ENCODE measurements around the gene RNASE3.
A peak's percentile ranks its signal among the peaks of the same experiment; 100 is the strongest.
"Not testable (repeated sequence)": the region's sequence is repeated elsewhere in the genome, so short reads cannot be mapped to it uniquely, and the experiment has no call there.

Gene RNASE3

DNA sequence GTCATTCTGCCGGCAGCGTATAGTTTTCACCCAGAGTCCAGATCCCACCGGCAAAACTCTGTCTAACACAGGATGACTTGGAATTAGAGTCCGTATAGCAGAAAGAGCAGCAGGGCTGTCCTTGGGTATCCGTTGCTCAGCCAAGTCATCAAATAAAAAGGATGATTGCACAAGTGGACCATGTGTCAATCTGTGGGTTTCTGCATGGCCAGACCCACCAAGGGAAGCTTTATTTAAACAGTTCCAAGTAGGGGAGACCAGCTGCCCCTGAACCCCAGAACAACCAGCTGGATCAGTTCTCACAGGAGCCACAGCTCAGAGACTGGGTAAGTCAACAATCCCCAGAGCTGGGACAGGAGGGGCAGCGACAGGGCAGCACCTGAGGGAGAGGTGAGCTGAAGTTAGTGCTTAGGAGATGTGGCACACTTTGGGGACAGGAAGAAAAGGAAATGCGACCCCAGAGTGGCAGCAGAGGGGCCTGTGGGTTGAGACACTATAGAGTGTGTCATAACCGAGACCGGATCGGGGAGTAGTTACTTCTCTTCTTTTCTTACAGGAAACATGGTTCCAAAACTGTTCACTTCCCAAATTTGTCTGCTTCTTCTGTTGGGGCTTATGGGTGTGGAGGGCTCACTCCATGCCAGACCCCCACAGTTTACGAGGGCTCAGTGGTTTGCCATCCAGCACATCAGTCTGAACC is at the start of gene RNASE3:
Gene RNASE3, plus strand, starts transcription at position 260 of the 700 bp plus-strand sequence. Its CDS starts 302 bp downstream, at position 562.
- DNase-seq (ENCODE audit: low read depth in 2 of 2) = not testable (repeated sequence)

DNA sequence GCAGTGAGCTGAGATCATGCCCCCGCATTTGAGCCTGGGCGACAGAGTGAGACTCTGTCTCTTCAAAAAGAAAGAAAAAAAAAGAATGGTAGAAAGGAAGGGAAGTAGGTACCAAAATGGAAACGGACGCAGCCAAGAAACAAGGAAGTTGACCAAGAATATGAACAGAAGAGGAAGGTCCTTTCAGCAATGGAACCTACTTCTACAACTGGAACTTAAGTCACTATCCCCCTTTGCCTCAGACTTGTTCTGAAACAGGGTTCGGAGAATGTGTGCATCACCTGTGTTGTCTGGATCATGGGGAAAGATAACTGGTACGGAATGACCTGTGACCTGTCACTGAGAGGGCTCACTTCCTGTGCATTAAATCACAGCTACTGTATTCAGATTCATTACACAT is 44.6 kb upstream of the RNASE3 start:
- DNase-seq (ENCODE audit: low read depth in 2 of 2) = no peak

DNA sequence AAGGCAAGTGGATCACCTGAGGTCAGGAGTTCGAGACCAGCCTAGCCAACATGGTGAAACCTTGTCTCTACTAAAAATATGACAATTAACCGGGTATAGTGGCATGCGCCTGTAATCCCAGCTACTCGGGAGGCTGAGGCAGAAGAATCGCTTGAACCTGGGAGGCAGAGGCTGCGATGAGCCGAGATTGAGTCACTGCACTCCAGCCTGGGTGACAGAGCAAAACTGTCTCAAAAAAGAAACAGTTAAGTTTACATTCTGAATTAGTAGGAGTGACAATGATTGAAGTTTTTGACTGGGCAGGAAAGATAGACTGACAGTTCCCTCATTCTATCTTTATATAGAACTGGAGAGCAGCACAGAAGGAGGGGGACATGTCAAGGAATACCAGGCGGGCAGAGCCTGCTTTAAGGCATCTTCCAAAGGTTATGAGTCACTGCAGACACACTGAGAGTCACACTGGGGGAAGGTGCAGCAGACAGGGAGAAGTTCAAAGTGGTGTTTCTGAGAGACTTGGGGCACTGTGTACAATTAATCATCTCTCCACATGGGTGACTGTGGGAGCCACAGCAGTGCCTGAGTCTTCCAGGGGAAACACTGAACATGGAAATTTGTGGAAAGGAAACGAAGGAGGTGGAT is 42.8 kb upstream of the RNASE3 start:
- no peak for DNase-seq (ENCODE audit: low read depth in 2 of 2)

GRCh38 chr14:20848955-20849570 is 42.1 kb upstream of the RNASE3 start:
- DNase-seq (ENCODE audit: low read depth in 2 of 2) = no peak

DNA sequence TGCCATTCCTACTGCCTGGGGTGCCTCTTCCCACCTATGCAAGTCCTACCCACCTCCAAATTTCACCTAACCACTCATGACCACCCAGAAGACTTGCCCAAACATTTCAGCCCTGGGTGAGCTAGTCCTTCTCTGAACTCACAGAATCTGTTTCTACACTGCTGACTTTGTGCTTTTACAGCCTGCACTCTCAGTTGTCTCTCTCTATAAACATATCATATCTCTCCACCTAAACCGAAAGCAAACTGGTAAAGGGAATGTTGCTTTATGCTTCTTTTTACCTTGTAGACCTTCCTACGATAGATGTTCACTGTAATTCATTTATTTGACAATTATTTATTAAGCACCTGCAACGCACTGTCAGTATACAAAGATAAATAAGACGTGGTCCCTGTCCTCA is 38.1 kb upstream of the RNASE3 start:
- DNase-seq (ENCODE audit: low read depth in 2 of 2) = no peak

DNA sequence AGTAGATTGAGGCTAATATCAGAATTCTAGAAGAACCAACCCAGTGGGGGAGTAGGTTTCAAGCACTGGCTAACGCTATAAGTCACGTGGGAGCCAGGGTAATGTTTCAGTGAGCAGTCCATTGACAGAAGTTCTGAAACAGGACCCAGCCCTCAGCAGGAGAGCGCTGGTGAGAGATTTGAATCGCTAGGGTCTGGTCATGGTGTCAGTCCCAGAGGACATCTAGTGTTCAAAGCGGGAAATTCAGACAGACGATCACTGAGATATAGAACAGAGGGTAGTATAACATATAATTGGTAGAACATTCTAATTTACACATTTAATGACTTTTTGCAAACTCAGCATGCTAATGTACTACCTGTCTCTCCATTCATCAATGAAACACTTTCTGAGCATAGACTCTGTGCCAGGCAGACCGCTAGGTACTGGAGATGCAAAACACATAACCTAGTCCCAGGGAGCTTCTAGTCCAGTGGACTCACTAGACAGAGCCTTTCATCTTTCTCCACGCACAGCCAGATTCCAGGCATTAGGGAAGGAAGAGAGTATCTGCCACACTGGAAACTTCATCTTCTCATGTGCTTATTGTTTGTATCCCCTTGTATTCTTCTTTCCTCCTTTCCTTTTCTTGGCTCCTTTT is 35.4 kb upstream of the RNASE3 start:
- DNase-seq (ENCODE audit: low read depth in 2 of 2) = no peak

GRCh38 chr14:20857207-20857606 is 34.0 kb upstream of the RNASE3 start:
- DNase-seq (ENCODE audit: low read depth in 2 of 2) = no peak

DNA sequence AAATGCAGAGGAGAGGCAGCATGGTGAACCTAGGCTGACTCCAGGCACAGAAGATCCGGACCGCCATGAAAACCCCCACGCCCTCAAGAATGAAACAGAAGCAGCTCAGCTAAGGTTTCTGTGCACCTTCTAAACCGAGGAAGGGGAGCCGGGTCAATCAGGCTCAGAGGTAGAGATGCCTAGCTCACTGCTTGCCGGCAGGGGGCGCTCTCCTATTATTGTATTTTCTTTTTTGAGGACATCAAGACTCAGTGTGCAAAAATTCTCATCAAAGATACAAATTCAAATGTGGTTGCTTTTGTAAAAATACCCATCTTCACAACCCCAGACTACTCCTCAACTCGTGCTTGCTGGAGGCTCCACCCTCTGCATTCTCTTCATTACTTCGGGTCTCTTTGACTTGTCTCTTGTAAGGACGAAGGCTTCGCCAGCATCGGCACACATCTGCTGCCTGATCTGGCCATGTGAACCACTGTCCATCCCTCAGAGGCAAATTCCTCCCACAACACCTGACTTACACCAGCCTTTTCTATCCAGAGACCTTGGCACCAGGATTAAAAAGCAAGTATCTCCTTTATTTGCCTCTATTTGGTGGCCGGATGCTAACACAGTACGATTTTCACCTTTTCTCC is 33.4 kb upstream of the RNASE3 start:
- DNase-seq (ENCODE audit: low read depth in 2 of 2) = peak; percentile 63 to 65

DNA sequence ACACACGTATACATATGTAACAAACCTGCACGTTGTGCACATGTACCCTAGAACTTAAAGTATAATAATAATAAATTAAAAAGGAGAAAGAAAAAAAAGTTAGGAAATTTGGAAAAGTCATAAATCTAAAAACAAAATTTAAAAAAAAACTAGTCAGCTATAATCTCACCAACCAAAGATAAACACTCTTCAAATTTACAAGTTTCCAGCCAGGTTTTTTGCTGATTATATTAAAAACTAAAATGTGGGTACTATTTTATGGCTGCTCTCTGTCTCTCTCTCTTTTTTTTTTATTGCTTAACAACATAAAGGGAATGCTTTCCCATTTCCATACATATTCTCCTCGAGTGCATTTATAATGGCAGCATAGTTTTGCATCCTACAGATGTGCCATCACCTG is 25.0 kb upstream of the RNASE3 start:
- DNase-seq (ENCODE audit: low read depth in 2 of 2) = no peak

DNA sequence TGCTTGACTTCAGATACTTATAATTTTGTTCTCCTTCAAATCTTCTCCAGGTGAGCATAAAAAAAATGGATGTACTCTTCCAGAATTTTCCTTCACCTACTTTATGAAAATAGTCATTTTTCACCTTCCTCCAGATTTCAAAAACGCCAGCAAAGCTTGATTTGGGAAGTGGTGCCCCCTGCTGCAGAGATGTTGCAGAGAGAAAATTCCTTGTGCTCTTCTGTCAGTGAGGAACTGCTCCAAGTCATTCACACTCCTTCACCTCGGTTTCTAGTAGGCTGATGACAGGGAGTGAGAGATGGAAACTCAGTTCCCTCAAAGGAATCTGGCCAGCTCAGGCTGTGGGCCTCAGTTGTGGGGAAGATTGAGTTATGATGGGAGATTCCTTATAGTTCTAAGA is 24.2 kb upstream of the RNASE3 start:
- no peak for DNase-seq (ENCODE audit: low read depth in 2 of 2)

DNA sequence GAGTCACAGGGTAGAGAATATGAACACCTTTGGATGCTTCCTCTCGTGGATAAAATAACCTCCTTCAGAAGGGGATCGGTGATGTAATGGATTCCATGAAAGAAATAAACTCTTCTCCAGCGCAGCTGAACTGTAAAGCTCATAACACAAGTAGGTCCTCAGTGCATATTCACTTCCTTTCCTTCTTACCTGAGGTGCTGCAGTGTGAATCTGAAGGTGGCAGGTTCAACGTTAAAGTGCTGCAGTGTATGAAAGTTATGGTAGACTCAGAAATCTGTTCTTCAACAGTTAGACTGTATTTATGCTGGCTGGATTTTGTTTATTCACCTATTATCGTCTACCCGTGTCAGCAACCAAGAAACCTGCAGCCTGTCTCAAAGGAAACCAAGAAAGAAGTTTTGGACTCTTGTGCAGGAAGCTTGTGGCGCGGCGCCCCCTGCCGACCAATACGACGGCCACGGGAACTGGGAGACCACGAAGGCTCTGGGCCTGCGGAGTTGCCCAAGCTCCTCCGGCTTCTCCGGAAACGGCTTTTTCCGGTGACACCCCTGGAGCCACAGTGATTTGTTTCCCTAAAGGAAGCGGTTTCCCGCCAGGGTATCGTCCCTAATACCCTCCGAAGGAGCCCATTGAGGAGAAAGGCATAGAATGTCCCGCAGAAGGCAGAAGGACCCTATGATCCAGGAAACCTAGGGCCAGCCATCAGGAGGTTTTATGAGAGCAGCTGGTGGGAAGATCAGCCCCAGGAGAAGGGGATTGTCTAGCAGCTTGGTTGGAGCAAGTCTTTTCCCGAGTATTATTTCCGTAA is 17.6 kb upstream of the RNASE3 start:
- DNase-seq (ENCODE audit: low read depth in 2 of 2) = peak; percentile 69 to 79

- DNase-seq (ENCODE audit: low read depth in 2 of 2) = no peak
Observed at GRCh38 chr14:20877016-20877415, 14.2 kb upstream of the RNASE3 start.

DNA sequence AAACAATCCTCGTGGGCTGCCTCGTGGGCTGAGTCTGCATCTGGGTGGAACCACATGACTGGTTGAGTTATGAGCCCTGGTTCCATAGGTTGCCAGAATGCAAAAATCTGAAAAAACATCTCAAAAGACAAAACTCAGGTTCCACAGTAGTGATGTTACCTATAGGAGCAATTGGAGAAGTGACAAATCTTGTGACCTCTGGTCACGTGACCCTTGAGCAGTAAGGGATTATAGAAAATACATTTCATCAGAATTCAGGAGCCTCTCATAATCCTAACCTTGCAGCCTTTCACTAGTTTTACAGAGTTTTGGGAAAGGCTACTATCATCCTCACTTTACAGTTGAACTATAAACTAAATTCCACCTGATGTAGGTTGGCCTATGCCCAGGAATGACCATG is 12.5 kb upstream of the RNASE3 start:
- DNase-seq (ENCODE audit: low read depth in 2 of 2) = no peak

- DNase-seq (ENCODE audit: low read depth in 2 of 2) = not testable (repeated sequence)
Observed at GRCh38 chr14:20881229-20881628, 10.0 kb upstream of the RNASE3 start.

GRCh38 chr14:20882787-20883186 is 8.4 kb upstream of the RNASE3 start:
- DNase-seq (ENCODE audit: low read depth in 2 of 2) = not testable (repeated sequence)

- DNase-seq (ENCODE audit: low read depth in 2 of 2) = not testable (repeated sequence)
Observed at GRCh38 chr14:20888411-20888810, 2.8 kb upstream of the RNASE3 start.

DNA sequence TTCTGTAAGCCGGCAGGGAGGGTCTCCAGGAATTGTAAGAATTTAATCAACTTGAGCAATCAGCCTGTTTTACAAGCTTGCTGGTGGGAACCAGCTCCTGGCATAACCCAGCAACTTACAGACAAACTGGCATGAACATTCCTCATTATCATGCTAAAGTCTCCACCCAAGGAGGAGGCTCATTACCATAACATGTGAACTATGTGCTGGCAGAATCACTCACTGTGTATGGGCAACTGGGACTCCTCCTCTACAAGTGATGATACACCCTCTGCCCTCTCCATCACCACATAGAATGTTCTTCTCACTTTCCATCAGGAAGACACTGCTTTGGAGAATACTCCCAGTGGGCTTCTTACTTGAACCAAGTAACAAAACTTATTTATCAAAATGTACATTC is 4.1 kb downstream of the RNASE3 start:
- not testable (repeated sequence) for DNase-seq (ENCODE audit: low read depth in 2 of 2)

- no peak for DNase-seq (ENCODE audit: low read depth in 2 of 2)
Observed at GRCh38 chr14:20904393-20905029, 13.3 kb downstream of the RNASE3 start.

GRCh38 chr14:20905676-20906075 is 14.5 kb downstream of the RNASE3 start:
- no peak for DNase-seq (ENCODE audit: low read depth in 2 of 2)

DNA sequence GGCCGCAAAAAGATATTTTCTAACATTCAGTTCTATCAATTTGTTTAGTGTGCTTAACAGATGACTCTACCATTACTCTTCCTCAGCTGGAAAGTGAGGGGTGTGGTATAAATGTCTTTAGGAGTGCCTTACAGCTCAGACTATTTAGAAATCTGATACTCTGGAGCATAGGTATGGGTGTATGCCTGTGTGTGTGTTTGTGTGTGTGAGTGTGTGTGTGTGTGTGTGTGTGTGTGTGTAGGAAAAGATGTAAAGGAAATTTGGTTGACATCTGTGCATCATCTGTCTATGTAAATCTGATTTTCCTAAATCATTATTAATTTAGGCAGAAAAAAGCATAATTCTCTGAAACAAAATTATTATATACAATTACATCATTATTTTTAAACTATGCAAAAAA is 16.0 kb downstream of the RNASE3 start:
- no peak for DNase-seq (ENCODE audit: low read depth in 2 of 2)

- not testable (repeated sequence) for DNase-seq (ENCODE audit: low read depth in 2 of 2)
Observed at GRCh38 chr14:20910822-20911221, 19.6 kb downstream of the RNASE3 start.
